ENCODE data around the gene CCNL1. TPM values are rescaled to one million over a fixed set of nuclear protein-coding genes. Genes with fewer than 3 reads are reported as not detected.

Gene CCNL1
- total and polyA plus RNA-seq, 2 experiments from 2014 or later = 87.6 to 223 TPM

DNA sequence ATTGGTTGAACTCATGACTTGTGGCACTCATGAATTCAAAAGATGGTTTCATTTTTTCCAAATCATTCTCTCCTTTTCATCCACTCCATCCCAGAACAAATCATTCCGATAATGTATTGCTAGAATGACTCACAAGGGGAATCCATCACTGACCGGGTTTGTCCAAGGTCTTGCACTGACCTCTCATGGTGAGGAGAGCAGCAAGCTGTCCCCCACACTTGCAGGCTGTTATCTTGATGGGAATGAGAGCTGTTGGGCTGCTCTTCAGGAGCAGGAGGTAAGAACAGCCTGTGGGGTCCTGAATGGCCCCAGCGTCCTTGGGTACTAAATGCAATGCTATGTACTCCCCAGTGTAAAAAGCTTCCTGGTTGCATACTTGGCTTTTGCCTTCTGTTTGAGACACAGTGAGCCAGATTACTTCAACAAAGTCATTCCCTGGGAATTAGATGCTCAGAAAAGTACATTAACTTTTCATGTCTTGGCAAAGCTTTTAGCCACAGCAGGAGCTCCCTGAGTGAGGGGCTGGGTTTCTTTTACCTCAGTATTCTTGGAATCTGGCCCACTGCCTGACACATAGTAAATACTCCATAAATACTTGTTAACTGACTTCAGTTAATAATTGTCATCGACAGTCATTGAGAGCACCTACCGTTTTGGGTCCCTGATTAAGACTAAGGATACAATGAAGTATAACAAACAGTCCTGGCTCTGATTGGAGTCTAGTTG is 24.1 kb downstream of the CCNL1 start:
- Histone ChIP-seq H3K9me3 (ENCODE audit: low read depth) (no peaks in the 10 kb centered on the region), H3K4me3 (no peak overlapping the region), H3K4me1 (ENCODE audit: low read depth) (peaks cover 62% of the 10 kb centered on the region), H3K36me3 (no peaks in the 10 kb centered on the region), H3K27me3 (no peaks in the 10 kb centered on the region), H3K27ac (no peak overlapping the region)
- TF ChIP-seq, protein P1, sequence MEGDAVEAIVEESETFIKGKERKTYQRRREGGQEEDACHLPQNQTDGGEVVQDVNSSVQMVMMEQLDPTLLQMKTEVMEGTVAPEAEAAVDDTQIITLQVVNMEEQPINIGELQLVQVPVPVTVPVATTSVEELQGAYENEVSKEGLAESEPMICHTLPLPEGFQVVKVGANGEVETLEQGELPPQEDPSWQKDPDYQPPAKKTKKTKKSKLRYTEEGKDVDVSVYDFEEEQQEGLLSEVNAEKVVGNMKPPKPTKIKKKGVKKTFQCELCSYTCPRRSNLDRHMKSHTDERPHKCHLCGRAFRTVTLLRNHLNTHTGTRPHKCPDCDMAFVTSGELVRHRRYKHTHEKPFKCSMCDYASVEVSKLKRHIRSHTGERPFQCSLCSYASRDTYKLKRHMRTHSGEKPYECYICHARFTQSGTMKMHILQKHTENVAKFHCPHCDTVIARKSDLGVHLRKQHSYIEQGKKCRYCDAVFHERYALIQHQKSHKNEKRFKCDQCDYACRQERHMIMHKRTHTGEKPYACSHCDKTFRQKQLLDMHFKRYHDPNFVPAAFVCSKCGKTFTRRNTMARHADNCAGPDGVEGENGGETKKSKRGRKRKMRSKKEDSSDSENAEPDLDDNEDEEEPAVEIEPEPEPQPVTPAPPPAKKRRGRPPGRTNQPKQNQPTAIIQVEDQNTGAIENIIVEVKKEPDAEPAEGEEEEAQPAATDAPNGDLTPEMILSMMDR (IDR thresholded peaks at IDR 0.05; ENCODE audit: low read depth, low read length) = peak; percentile 25
- DNase-seq (ENCODE audit: low read depth in 1 of 2, low spot score in 1 of 2) = peak; percentile 45 to 75

DNA sequence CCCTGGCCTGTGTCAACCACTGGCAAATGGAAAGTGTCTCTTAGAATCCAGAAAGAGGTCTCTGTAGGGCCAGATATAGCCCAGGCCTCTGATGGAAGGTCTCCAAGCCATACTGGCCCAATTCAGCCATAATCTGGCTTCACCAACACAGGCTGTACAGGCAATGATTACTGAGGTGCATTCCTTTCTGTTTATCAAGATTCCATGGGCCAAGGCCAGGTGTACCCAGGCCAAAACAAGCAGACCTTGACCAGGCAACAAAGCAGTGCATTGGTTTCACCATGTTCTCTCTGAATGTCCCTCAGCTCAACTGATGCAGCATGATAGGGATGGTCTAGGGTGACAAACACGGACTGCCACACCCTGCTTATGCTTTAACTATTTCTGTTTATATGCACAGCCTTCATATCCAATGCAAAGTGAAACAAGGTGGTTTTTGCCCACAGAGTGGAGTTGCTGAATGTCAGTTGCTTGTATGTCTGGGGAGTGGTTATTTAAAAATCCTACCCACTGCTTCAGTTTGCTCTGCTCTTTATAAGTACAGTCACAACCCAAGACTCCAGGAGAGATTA is 25.2 kb downstream of the CCNL1 start:
- H3K36me3 ChIP-seq = no peaks in the 10 kb centered on the region
- no peak for DNase-seq (ENCODE audit: low read depth in 1 of 2, low spot score in 1 of 2)
- H3K27ac ChIP-seq = peak overlapping the region; percentile 76
- no peak overlapping the region for H3K4me3 ChIP-seq
- no peaks in the 10 kb centered on the region for H3K27me3 ChIP-seq
- no peaks in the 10 kb centered on the region for H3K9me3 ChIP-seq (ENCODE audit: low read depth)
- H3K4me1 ChIP-seq (ENCODE audit: low read depth) = peaks cover 72% of the 10 kb centered on the region
- TF ChIP-seq, protein P1 (IDR thresholded peaks at IDR 0.05; ENCODE audit: low read depth, low read length) = no peak

DNA sequence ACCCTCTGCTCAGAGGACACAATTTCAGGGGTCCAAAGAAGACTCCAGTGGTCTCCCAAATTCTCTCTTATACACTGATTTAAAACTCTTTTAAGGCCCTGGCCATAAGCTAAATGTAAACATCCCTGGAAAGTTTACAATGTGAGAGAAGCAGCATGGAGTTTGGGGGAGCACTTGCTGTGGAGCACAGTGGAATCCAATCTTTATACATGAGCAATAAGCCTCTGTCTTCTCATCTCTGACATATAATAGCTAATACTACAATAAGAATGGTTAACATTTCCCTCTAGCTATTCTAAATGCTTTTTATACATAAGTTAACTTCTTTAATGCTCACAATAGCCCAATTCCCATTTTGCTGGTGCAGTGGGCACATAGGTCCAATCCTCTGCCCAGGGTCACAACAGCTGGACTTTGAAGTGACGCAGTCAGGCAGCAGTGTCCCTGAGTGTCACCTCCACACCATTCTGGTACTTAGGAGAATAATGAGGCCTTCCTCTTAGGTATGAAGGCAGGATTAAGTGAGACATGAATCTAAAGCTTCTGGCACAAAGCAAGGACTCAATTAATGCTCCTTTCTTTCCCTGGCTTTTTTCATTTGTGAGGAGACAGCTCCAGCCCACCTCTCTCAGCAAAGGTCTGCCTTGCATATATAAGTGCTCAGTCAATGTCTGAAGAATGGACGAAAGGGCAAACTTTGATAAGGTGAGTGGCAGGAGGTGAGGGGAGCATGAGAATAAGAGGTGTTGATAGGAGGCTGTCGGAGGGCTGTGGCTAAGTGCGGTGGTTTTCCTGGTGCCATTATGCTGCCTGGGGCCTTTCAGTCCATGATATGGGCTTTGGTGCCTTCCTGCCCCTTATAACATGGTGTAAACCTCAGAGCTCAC is 26.3 kb downstream of the CCNL1 start:
- Histone ChIP-seq H3K36me3 (no peaks in the 10 kb centered on the region), H3K27ac (peak overlapping the region; percentile 76), H3K9me3 (ENCODE audit: low read depth) (no peaks in the 10 kb centered on the region), H3K27me3 (no peaks in the 10 kb centered on the region), H3K4me3 (no peak overlapping the region), H3K4me1 (ENCODE audit: low read depth) (peaks cover 83% of the 10 kb centered on the region)
- DNase-seq (ENCODE audit: low read depth in 1 of 2, low spot score in 1 of 2) = peak in 1 of 2 donors; percentile 91
- TF ChIP-seq, protein P1 (IDR thresholded peaks at IDR 0.05; ENCODE audit: low read depth, low read length) = no peak

DNA sequence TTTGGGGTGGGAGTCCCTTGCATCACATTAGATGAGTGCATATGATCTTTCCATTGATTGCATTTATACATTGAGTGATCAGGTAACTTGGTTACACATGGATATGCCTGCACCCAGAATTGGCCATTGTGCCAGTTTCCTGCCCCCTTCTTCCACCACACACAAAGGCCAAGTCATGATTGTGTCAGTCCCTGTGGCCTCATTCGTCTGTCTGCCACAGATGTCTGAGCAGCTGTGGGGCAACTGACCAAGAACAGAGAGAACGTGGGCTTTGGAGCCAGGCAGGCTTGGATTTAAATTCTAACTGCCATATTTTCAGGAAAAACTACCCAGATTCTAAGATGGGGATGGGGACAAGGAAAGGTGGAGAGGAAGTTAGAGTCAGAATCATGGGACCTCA is 27.0 kb downstream of the CCNL1 start:
- DNase-seq (ENCODE audit: low read depth in 1 of 2, low spot score in 1 of 2) = no peak
- no peaks in the 10 kb centered on the region for H3K9me3 ChIP-seq (ENCODE audit: low read depth)
- H3K36me3 ChIP-seq = no peaks in the 10 kb centered on the region
- H3K27ac ChIP-seq = no peak overlapping the region
- H3K27me3 ChIP-seq = no peaks in the 10 kb centered on the region
- peaks cover 90% of the 10 kb centered on the region for H3K4me1 ChIP-seq (ENCODE audit: low read depth)
- TF ChIP-seq, protein P1 (IDR thresholded peaks at IDR 0.05; ENCODE audit: low read depth, low read length) = no peak
- H3K4me3 ChIP-seq = no peak overlapping the region

DNA sequence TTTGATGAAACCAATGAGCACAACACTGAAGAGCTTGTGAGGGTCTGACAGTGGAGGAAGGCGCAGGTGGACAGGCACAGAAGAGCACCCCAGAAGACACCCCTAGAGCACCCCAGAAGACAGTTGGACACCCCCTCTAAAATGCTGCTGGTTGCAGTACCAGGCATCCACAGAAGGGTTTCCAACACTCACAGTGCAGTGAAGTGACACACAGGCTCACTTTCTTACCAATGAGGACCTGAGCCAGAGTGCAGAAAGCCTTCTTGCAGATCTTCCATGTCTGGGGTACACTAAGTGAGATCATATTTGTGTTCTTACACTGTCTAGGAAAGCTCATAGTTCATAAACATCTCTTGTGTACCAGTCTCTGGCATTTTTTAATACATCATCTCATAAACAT is 27.6 kb downstream of the CCNL1 start:
- TF ChIP-seq, protein P1 (IDR thresholded peaks at IDR 0.05; ENCODE audit: low read depth, low read length) = no peak
- no peaks in the 10 kb centered on the region for H3K36me3 ChIP-seq
- H3K9me3 ChIP-seq (ENCODE audit: low read depth) = no peaks in the 10 kb centered on the region
- no peaks in the 10 kb centered on the region for H3K27me3 ChIP-seq
- peaks cover 96% of the 10 kb centered on the region for H3K4me1 ChIP-seq (ENCODE audit: low read depth)
- DNase-seq (ENCODE audit: low read depth in 1 of 2, low spot score in 1 of 2) = no peak
- no peak overlapping the region for H3K4me3 ChIP-seq
- H3K27ac ChIP-seq = no peak overlapping the region
